GM12864 (cell line): ENCODE data around the gene CEP63.

ENCODE experiments used
- DNase-seq: peaks from one replicate; pipeline ENCODE4 v3.0.0-alpha.2; 2011; ENCODE audit warnings: low read depth
- H3K4me3 ChIP-seq: 2 replicates; pipeline ENCODE4 v1.5.1; 2011; ENCODE audit warnings: mild to moderate bottlenecking, low read depth, low read length, control low read depth
- CTCF ChIP-seq: IDR thresholded peaks from 2 replicates; pipeline ENCODE4 v1.5.1; 2011; ENCODE audit warnings: low read depth, mild to moderate bottlenecking, moderate library complexity, low read length, control low read depth, inconsistent platforms; ENCODE audit errors: missing control alignments

CEP63 gene

GRCh38 chr3:134610432-134611385 lies 124.9 kb downstream of the CEP63 start:
- no peak for TF ChIP-seq CTCF
- DNase-seq = no peak
- no peak overlapping the region for H3K4me3 ChIP-seq

GRCh38 chr3:134611516-134611915 lies 125.7 kb downstream of the CEP63 start:
- no peak for TF ChIP-seq CTCF
- DNase-seq = no peak
- H3K4me3 ChIP-seq = no peak overlapping the region

GRCh38 chr3:134613006-134613520 lies 127.2 kb downstream of the CEP63 start:
- no peak for DNase-seq
- no peak overlapping the region for H3K4me3 ChIP-seq
- no peak for TF ChIP-seq CTCF

GRCh38 chr3:134614955-134615354 lies 129.1 kb downstream of the CEP63 start:
- no peak for DNase-seq
- TF ChIP-seq CTCF = no peak
- H3K4me3 ChIP-seq = no peak overlapping the region

GRCh38 chr3:134615743-134616142 lies 129.9 kb downstream of the CEP63 start:
- no peak overlapping the region for H3K4me3 ChIP-seq
- DNase-seq = no peak
- no peak for TF ChIP-seq CTCF

GRCh38 chr3:134617608-134618477 lies 132.0 kb downstream of the CEP63 start:
- no peak for TF ChIP-seq CTCF
- no peak overlapping the region for H3K4me3 ChIP-seq
- DNase-seq = no peak
